ENCODE data around the gene SLC12A3.

Gene SLC12A3, protein sequence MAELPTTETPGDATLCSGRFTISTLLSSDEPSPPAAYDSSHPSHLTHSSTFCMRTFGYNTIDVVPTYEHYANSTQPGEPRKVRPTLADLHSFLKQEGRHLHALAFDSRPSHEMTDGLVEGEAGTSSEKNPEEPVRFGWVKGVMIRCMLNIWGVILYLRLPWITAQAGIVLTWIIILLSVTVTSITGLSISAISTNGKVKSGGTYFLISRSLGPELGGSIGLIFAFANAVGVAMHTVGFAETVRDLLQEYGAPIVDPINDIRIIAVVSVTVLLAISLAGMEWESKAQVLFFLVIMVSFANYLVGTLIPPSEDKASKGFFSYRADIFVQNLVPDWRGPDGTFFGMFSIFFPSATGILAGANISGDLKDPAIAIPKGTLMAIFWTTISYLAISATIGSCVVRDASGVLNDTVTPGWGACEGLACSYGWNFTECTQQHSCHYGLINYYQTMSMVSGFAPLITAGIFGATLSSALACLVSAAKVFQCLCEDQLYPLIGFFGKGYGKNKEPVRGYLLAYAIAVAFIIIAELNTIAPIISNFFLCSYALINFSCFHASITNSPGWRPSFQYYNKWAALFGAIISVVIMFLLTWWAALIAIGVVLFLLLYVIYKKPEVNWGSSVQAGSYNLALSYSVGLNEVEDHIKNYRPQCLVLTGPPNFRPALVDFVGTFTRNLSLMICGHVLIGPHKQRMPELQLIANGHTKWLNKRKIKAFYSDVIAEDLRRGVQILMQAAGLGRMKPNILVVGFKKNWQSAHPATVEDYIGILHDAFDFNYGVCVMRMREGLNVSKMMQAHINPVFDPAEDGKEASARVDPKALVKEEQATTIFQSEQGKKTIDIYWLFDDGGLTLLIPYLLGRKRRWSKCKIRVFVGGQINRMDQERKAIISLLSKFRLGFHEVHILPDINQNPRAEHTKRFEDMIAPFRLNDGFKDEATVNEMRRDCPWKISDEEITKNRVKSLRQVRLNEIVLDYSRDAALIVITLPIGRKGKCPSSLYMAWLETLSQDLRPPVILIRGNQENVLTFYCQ

GRCh38 chr16:56864960-56865359 lies at the start of gene SLC12A3:
SLC12A3 (plus strand) TSS chr16:56865207; CDS start chr16:56865236, 29 bp downstream.
- DNase-seq, result no peak

- DNase-seq, result no peak
These were observed 49.3 kb upstream of the SLC12A3 start for GRCh38 chr16:56815721-56816120.

GRCh38 chr16:56817056-56817455 lies 48.0 kb upstream of the SLC12A3 start:
- DNase-seq, result no peak

DNA sequence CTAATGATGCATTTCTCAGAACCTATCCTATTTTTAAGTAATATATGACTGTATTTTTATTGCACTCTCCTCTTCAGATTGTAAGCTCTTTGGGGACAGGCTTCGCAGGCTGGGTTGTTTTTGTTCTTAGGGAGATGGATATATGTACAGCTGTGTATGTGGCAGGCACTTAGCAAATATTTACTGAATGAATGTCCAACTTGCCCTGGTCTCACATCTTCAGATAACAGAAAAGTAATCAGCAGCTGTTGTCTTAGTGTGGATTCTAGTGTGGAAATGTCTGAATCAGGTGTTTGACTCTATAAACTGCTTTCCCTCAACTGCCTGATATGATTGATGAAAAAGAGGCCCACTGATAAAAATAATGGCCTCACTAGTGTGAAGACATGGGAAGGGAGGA lies 47.1 kb upstream of the SLC12A3 start:
- DNase-seq, result no peak

- no peak for DNase-seq
These were observed 41.8 kb upstream of the SLC12A3 start for GRCh38 chr16:56823081-56823733.

DNA sequence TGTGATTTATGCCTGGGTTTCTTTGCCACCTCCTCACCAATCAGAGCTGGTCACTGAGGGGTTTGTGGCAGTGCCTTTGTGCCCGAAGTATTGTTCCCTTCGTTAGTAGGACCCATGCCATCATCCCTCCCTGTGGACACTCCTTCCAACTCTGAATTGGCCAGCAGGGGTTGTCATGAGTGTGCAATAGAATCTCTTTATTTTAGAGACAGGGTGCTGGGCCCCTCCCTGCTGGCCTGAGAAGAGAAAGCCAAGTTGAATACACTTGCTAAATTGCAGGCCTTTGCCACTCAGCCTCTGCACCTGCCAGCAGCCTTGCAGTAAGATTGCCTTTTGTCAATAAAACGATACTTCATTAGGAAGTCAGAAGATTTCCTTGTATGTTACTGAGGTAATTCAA lies 40.7 kb upstream of the SLC12A3 start:
- DNase-seq, result no peak

GRCh38 chr16:56824804-56825203 lies 40.2 kb upstream of the SLC12A3 start:
- DNase-seq, result no peak

- no peak for DNase-seq
These were observed 39.2 kb upstream of the SLC12A3 start for GRCh38 chr16:56825826-56826225.

GRCh38 chr16:56828647-56829046 lies 36.4 kb upstream of the SLC12A3 start:
- no peak for DNase-seq

DNA sequence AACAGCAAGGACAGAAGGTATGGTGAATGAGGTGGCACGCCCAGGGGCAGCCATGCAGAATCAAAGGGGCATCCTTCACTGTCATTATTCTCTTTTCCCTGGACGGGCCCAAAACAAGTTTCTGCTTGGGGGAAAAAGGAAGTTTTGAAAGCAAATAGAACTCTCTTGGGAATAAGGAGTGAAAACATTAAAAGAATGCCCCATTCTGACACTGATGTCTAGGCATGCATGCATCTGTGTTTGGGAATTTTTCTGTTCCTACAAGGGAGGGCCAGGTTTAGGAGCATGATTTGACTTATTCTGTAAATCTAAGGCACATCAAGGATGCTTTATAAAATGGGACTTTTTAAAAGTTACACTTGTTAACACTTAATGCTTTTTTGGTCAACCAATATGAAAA lies 34.3 kb upstream of the SLC12A3 start:
- no peak for DNase-seq

DNA sequence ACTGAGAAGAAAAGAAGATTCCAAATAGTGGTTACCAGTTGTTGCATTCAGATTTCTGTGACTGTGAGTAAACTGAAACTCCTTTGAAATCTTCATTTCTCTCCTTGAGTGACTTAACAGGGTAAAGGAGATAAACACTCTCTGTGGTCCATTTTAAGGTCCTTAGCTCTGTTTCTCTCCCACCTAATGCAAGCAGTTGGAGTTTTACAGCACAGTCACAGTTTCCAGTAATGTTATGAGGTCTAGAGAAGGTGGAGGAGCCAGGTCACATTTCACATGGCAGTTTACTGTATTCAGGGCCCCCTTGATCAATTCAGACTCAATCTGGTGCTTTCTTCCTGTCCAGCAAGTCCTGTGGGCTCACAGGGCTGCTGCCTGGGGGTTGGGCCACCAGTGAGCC lies 32.2 kb upstream of the SLC12A3 start:
- no peak for DNase-seq

- DNase-seq, result no peak
These were observed 31.6 kb upstream of the SLC12A3 start for GRCh38 chr16:56833243-56833970.

- no peak for DNase-seq
These were observed 29.7 kb upstream of the SLC12A3 start for GRCh38 chr16:56835320-56835719.

DNA sequence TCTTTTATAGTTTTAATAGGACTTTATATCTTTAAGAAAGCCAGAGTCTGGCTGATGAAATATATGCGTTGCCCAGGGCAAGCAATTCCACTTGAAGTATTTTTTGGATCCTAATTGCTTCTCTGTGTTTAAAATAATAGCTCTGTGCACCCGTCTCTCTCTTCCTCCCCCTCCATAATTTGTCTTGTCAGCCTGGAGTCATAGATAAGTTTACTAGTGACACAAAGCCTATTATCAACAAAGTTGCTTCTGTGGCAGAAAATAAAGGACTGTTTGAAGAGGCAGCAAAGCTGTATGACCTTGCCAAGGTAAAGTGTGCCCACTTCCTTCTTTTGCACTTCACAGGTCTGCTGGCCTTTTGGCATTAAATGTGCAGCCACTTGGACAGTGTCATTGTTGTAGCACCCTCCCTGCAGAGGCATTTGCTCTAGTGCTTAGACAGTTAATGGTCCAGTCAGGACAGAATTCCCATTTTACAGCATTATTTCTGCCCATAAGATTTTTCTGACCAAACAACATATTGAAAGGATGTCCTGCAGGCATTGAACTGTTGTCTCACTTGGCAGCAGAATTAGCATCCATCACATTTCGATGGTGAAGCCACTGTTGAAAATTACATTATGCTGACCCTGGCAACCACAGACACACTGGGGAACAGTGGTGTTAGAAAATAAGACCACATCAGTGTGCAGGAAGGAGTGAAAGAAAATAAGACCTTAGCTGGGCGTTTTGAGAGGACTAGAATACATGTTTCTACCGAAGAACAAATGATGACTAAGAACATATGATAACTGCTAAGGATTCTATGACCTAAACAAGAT lies 28.4 kb upstream of the SLC12A3 start:
- no peak for DNase-seq

DNA sequence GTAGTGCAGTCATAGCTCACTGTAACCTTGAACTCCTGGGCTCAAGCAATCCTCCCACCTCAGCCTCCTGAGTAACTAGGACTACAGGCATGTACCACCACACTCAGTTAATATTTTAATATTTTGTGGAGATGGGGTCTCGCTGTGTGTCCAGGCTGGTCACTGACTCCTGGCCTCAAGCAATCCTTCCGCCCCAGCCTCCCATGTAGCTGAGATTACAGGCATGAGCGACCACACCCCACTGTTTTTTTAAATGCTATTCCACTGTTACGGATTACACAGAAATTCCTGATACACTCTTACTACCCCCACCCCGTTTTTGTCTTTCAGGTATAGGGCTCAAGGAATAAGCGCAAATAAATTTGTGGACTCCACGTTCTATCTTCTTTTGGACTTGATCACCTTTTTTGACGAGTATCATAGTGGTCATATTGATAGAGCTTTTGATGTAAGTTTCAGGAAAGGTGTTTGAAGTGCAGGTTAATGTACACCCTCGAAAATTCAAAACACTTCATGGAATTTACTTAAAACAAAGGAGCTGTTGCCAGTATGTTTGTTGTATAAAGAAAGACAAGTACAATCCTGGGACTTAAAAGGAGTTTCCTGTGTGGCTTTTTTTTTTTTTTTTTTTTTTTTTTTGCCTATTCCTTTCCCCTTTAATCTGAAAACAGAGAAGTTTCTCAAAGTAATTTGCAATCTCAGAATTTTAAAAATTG lies 26.2 kb upstream of the SLC12A3 start:
- DNase-seq, result no peak

- DNase-seq, result no peak
These were observed 23.8 kb upstream of the SLC12A3 start for GRCh38 chr16:56841233-56841632.

DNA sequence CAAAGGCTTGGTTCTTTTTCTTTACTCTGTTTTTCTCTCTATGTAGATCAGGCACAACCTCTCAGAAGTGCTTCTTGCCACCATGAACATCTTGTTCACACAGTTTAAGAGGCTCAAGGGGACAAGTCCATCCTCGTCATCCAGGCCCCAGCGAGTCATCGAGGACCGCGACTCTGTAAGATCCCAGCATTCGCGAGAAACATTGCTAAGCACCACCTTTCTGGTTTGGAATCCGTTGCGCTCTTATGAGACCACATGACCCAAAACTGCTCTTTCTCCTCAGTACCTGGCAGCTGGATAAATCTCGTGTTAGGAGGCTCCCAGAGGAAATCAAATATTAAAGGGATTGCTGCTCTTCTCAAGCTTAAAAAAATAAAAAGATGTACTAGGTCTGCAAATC lies 23.3 kb upstream of the SLC12A3 start:
- DNase-seq, result no peak

DNA sequence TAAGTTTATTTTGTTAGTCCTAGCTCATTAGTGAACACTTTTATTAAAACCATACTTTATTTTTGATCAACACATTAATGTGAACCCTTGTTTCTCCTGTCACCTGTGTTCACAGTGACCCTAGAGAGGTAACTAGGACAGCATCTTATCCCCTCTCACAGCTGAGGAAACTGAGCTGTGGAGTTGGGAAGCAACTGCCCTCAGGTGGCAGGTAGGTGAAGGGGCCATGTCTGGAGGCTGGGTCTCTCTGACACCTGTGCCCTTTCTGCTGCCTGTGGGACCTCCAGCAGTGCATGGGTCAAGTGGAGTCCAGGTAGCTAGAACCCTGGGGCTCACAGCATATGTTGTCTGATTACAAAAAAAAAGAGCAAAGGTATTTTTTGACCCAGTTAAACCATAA lies 22.9 kb upstream of the SLC12A3 start:
- no peak for DNase-seq

- no peak for DNase-seq
These were observed 21.0 kb upstream of the SLC12A3 start for GRCh38 chr16:56844056-56844455.

DNA sequence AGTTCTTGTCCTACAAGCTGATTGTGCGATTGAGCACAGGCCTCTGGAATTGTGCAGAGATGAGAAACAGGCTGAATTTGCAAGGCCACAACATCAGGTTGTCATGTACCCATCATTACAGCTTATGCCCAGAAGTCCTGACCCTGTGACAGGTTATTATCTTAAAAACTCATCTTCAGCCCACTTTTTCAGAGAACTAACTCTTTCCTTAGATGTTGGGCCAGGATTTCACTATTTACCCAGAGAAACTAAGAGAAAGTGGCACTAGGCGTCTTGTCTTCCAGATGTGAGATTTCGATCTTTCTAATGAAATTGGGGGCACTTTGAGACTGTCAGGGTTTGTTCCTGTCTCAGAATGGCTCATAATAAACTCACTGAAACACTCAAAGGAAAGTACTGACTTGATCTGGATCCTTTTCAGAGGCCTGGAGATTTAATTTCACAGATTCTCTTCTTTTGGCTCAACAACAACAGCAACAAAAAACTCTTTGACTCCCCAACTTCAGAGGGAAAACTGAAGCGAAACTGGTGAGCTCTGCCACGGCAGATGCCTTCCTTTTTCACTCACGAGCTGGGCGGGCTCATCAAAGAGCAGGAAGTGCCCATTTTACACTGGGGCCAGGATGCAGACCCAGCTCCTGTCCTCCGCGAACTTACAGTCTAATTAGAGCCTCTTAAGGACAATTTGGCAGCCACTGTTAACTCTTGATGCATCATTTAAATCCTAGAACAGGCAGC lies 17.7 kb upstream of the SLC12A3 start:
- no peak for DNase-seq
